Retinal pigment epithelial cell (primary cell): ENCODE results near the gene AFF3.
A peak's percentile ranks its signal among the peaks of the same experiment; 100 is the strongest.

Experiments
- DNase-seq: peaks from one replicate; pipeline ENCODE4 v3.0.0-alpha.2; 2010; ENCODE audit warnings: low read depth
- H3K4me3 ChIP-seq: 2 replicates; pipeline ENCODE4 v1.5.1; 2011; ENCODE audit warnings: mild to moderate bottlenecking, low read length, control low read depth, moderate library complexity
- CTCF ChIP-seq: conservative IDR thresholded peaks from 2 replicates; pipeline ENCODE4 v1.5.1; 2011; ENCODE audit warnings: low read depth, low read length, control low read depth, inconsistent platforms

AFF3 gene

GRCh38 chr2:99984799-99985515, 157.4 kb downstream of the AFF3 start:
- no peak for TF ChIP-seq CTCF
- no peak for DNase-seq
- no peak overlapping the region for H3K4me3 ChIP-seq

DNA sequence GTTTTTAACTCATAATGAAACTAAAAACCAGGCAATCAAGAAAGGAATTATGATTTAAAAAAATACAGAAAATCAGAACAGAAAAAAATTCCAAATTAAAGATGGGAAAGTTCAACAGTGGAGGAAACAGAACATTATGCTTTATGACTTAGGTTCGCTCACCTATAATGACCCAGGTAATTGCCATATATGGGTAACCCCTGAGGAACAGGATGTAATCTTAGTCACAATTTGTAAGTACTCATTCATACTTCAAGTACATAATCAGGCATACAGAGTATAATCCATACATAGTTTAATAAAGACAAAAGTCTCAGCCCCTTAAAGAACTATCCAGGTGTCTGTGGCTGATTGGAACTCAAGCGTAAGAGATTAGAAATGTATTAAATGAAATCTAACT, 159.6 kb downstream of the AFF3 start:
- no peak for TF ChIP-seq CTCF
- DNase-seq, result no peak
- no peak overlapping the region for H3K4me3 ChIP-seq

- H3K4me3 ChIP-seq, result no peak overlapping the region
- no peak for DNase-seq
- no peak for TF ChIP-seq CTCF
These were observed 160.6 kb downstream of the AFF3 start for GRCh38 chr2:99981840-99982239.

GRCh38 chr2:99980176-99980575, 162.2 kb downstream of the AFF3 start:
- no peak overlapping the region for H3K4me3 ChIP-seq
- no peak for DNase-seq
- TF ChIP-seq CTCF, result no peak

DNA sequence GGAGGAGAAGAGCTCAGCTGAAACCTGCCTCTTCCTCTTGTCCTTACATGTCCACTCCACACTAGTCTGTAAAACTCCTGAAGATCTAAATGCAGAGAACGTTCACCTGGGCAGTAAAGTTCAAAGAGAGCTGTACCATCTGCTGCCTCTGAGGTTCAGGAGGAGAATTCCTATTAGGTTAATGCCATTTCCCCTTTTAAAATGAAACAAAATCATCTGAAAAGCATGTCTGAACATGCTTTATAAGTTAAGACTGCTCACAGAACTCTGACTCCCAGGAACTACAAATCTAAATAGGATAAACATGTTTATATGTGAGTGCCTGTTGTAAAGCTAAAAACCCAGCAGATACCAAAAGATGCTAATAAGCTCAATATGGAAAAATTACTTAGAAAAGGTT, 164.4 kb downstream of the AFF3 start:
- DNase-seq, result no peak
- H3K4me3 ChIP-seq, result no peak overlapping the region
- no peak for TF ChIP-seq CTCF

- no peak for TF ChIP-seq CTCF
- peak; percentile 14 for DNase-seq
- H3K4me3 ChIP-seq, result no peak overlapping the region
These were observed 167.0 kb downstream of the AFF3 start for GRCh38 chr2:99975386-99975785.

- DNase-seq, result peak; percentile 39
- no peak for TF ChIP-seq CTCF
- no peak overlapping the region for H3K4me3 ChIP-seq
These were observed 167.6 kb downstream of the AFF3 start for GRCh38 chr2:99974682-99975375.
